Skin of body (tissue), 2 donors: ENCODE measurements around the gene CEP76. TPM values are rescaled to one million over a fixed set of nuclear protein-coding genes. Genes with fewer than 3 reads are reported as not detected.

Experiments
- DNase-seq: peaks from one replicate; lab custom pipeline; 2025; lab: John Stamatoyannopoulos, UW
- total RNA-seq: library from RNA; depleted of rRNA; stranded (reverse); fragments of >200 nt; gene quantifications from one replicate; pipeline ENCODE4 v1.2.3, GENCODE V29; 2014

CEP76 gene, protein sequence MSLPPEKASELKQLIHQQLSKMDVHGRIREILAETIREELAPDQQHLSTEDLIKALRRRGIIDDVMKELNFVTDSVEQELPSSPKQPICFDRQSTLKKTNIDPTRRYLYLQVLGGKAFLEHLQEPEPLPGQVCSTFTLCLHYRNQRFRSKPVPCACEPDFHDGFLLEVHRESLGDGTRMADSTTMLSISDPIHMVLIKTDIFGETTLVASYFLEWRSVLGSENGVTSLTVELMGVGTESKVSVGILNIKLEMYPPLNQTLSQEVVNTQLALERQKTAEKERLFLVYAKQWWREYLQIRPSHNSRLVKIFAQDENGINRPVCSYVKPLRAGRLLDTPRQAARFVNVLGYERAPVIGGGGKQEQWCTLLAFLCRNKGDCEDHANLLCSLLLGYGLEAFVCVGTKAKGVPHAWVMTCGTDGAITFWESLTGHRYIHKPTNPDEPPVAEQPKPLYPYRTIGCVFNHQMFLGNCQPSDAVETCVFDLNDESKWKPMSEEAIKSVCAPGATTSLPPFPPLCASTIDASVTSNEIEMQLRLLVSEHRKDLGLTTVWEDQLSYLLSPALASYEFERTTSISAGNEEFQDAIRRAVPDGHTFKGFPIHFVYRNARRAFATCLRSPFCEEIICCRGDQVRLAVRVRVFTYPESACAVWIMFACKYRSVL
- 9.8 TPM for total RNA-seq

GRCh38 chr18:12702221-12703095, at the start of gene CEP76, which contains the start of gene PSMG2:
TSS of gene CEP76 (minus strand) at chr18:12702723. CDS start at chr18:12702548, 175 bp downstream.
TSS of gene PSMG2 (plus strand) at chr18:12703042. CDS start at chr18:12703108, 66 bp downstream.
- DNase-seq: peak; percentile 83

GRCh38 chr18:12751891-12752290, 49.4 kb upstream of the CEP76 start:
- no peak for DNase-seq

GRCh38 chr18:12751503-12751884, 49.0 kb upstream of the CEP76 start:
- no peak for DNase-seq

DNA sequence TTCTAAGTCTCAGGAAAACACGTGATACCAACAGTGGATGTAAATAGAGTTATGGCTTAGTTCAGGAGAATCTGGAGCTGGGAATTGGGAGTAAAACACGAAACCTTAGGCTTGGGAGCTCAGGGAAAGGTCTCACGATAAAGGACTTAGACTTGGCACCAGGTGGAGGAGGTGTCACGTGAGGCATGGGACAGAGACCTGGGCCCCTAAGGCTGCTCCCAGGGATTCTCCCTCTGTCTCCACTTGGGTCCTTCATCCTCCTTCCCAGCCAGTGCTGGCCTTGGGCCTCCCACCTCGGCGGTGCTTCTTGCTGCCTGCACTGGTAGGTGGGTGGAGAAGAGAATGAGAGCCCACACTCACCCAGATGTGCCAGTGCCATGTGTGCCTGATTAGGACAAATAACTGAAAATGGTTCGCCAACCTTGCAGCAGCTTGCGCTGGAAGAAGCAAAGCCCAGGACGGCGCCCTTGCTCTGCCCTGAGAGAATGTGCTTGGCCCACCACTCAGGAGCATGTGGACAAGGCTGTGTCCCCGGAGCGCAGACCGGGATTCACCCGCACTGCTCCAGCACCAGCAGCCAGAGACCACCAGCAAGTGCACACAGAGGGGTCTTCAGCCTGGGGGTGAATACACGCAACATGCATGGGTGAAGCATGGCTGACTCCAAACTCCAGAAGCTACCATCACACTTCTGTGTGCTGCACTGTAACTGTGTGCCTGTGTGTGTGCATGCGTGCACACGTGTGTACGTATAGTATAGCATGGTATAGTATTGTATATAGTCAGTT, 48.4 kb upstream of the CEP76 start:
- DNase-seq: no peak

DNA sequence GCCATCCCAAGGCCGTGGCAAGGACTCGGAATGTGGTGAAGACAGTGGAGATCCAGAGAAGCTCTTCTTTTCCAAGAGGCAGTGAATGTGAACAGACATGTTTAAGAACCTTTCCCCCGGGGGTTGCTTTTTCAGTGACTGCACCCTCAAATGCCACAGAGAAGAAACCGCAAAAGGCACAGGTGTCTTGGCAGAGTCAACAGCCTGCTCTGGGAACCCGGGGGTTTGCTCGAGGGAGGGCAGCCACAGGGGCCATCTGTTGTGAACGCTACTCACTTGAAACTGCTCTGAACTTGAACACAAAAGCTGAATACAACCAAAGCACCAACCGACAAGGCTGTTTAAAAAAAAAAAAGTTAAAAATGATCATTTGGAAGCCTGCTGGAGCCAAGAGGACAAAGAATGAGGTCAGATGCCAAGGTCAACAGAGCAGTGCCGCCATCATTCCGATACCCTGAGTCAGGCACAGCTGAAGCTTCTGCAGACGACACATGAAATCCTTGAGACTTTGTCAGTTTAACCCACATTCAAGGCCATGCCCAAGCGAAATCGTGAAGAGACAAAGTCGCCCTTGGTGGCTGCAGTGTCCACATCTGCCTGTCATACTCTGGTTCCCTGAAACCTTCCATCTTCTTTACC, 47.7 kb upstream of the CEP76 start:
- DNase-seq: no peak

DNA sequence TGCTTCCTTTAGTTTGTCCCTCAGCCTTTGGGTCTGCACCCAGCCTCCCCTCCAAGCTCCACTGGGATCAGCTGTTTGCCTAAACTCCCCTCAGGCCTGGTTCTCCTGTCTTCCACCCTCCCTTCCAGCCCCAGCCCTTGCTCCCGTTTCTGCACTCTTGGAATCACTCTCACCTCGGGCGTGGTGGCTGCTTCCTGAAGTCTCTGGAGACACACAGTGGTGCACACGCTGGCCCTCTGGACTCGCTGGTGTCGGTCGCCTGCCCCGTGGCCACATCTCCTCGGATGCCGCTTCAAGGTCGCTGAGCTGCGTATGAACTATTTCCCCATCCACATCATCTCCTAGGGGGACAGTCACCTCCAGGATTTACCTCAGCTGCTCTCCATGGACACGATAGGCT, 46.6 kb upstream of the CEP76 start:
- no peak for DNase-seq

- no peak for DNase-seq
These were observed 46.1 kb upstream of the CEP76 start for GRCh38 chr18:12748671-12749070.

- no peak for DNase-seq
These were observed 45.2 kb upstream of the CEP76 start for GRCh38 chr18:12747530-12748315.

DNA sequence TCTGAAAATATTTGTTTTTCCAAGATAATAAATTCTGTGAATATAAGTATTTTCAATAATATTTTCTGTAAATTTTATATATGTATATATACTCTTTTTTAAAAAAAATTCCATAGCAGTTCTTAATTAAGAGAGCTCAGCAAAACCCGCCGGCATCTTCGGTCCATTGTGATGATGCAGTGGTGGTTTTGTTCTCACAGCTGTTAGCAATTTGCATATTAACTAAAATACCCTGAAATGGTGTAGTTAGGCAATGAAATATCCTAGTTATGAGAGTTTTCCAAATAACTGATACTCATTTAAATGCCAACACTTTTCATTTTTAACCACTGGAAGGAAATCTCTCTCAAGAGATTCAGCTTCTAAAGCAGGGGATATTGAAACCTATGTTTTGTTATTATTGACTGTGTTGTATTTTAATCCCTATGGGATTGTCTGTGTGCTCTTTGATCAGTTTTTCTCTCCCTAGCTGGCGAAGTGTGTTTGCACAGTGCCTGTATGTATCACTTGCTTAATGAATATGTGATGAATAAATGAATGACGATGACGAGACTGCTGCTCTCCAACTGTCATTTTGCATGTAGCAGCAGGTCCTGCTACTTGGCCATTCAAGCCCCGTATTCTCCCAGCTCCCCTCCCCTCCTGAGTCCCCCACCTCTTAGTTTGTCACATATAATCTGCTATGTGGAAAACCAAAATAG, 42.7 kb upstream of the CEP76 start:
- DNase-seq: no peak

- DNase-seq: peak; percentile 2
These were observed 41.6 kb upstream of the CEP76 start for GRCh38 chr18:12744103-12744502.

GRCh38 chr18:12742453-12742852, 39.9 kb upstream of the CEP76 start:
- DNase-seq: no peak

- no peak for DNase-seq
These were observed 38.8 kb upstream of the CEP76 start for GRCh38 chr18:12741351-12741750.

DNA sequence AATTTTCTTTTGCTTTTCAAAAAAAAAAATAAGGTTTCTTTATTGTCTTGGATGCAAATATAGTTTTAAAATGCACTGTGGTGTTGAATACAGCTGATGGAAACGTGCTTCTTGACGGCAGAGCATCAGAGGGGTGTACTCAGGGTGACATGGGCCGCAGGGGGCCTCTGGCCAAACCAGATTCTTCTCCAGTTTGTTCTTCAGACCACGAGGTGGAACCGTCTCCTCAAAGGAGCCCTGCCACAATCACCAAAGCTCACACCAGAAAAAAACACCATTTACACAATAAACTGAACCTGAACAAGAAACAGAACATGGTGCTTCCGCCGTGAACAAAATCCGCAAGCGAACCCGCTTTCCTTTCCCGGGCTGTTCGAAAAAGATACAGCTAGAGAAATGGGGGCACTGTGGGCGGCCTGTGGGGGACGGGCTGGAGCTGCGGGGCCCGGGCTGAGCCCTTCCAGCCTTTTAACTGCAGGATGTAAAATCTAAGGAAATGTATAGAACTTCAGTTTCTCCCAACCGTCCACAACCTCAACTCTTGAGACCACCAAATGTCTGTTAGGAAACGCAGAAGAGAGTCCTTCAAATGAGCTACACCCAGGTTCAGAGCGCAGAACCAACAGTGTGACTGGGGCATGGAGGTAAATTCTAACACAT, 34.9 kb upstream of the CEP76 start:
- DNase-seq: no peak

DNA sequence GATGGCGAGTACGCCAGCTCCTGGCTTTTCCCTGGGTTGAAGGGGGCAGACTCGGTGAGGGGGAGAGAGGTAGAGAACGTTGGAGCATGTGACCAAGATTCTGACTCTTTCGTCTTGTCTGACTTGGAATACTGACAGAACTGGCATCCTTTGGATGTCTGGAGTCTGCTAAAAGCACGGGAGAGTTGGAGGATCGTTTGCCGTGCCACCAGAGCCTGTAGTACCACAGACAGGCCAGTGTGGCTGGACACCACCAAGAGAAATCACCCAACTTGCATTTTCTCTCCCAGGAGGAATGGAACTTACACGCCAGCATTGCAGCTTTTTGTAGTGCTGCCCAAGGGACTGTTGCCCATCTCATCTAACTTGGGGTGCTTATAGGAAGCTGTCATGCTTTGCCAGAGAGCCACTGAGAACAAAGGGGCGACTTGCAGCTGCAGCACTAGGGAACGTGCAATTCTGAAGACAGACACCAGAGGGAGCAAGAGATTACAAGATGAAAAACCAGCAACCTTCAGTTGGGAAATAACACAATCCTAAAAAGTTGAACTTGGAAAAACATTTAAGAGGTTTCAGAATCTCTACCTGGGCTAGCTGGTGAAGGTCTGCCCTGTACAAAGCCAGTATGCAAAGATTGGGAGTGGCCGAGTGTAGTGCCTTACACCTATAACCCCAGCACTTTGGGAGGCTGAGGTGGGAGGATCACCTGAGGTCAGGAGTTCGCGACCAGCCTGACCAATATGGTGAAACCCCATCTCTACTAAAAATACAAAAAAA, 24.4 kb upstream of the CEP76 start:
- DNase-seq: peak; percentile 30

DNA sequence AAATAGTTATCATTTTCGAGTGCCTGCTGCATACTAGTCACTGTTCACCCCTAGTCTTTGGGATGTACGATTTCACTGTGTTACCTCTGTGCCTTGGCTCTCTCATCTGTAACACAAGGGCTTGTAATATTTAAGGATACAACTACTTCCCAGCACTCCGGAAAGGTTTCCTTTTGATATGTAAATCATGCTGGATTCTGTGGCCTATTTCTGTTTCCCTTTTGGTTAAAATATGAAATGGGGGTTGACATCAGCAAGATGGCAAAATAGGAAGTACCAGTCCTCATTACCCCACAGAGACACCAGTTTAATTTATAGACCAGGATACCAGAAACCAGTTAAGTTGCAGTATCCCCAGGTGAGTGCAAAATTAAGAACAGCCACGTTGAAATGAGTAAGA, 23.8 kb upstream of the CEP76 start:
- DNase-seq: no peak

- no peak for DNase-seq
These were observed 20.2 kb upstream of the CEP76 start for GRCh38 chr18:12722731-12723130.

GRCh38 chr18:12721495-12722275, 19.2 kb upstream of the CEP76 start:
- DNase-seq: no peak
